ENCODE measurements around the gene DMBT1.

DMBT1 gene
- 0 to 0.12 (median 0.04) reads per million in 4 experiments for total RNA-seq

DNA sequence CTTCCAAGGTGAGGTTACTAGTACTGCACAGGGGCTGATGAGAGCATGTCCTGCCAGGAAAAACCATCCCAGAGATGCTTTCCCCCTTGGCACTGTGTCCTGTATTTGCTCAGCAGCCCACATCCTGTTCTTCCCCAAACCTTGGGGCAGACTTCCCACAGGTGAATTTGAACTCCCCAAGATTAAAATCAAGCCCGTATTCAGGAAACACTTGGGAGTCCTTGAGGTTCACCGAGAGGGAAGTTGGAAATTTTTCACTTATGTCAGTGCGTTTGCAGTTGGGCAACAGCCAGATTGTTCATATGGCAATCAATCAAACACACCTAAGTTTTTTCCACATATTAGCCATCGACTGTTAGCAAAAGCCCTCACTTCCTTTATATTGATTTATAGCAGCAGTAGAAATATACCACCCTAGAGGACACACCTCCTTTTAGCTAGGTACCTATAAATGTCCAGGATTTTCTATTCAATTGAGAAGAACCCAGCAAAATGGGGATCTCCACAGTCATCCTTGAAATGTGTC lies at the start of gene DMBT1:
Gene DMBT1, plus strand, starts transcription at position 476 of the 526 bp plus-strand sequence. Its CDS starts 17 bp downstream, at position 493.
- no peak for DNase-seq

DNA sequence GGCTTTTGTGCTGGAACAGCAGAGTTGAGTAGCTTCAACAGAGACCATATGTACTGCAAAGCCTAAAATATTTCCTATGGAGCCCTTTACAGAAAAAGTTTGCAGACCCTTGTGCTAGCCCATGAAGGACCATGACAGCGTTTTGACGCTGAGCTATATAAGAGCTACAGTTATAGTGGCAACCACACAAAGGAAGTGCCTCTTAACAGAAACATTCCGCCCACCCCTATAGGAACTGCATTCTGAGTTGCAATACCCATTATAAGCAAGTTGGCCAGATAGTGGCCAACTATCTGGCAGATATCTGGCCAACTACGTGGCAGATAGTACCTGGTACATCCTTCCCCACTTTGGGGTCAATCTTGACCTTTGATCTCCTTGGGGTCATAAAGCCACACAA lies 47.5 kb upstream of the DMBT1 start:
- DNase-seq = no peak

DNA sequence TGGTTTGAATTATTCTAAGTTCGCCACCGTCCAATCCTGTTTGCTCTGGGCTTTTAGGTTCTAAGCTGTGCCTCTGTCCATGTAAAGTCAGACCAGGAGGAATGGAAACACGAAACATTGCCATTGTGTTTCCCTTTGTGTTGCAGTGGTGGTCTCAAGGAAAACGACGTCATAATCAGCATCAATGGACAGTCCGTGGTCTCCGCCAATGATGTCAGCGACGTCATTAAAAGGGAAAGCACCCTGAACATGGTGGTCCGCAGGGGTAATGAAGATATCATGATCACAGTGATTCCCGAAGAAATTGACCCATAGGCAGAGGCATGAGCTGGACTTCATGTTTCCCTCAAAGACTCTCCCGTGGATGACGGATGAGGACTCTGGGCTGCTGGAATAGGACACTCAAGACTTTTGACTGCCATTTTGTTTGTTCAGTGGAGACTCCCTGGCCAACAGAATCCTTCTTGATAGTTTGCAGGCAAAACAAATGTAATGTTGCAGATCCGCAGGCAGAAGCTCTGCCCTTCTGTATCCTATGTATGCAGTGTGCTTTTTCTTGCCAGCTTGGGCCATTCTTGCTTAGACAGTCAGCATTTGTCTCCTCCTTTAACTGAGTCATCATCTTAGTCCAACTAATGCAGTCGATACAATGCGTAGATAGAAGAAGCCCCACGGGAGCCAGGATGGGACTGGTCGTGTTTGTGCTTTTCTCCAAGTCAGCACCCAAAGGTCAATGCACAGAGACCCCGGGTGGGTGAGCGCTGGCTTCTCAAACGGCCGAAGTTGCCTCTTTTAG lies 46.3 kb upstream of the DMBT1 start:
- DNase-seq = no peak

DNA sequence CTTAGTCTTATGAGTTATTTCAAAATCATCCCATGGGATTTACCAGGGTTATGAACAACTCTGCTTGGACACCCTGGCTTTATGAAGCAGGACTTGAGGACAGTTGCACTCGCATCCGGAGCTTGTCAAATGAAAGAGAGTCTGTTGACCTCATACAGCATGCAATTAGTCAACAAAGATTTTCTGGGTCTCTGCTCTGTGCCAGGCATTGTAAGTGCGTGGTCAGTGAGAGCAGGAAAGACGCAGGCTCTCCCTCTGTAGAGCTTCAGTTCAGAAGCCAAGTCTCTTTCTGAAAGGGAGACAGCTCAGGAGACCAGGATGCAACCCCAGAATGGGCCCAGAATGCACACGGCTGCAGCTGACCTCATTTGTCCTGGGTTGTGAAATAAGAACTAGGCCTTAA lies 45.5 kb upstream of the DMBT1 start:
- no peak for DNase-seq

DNA sequence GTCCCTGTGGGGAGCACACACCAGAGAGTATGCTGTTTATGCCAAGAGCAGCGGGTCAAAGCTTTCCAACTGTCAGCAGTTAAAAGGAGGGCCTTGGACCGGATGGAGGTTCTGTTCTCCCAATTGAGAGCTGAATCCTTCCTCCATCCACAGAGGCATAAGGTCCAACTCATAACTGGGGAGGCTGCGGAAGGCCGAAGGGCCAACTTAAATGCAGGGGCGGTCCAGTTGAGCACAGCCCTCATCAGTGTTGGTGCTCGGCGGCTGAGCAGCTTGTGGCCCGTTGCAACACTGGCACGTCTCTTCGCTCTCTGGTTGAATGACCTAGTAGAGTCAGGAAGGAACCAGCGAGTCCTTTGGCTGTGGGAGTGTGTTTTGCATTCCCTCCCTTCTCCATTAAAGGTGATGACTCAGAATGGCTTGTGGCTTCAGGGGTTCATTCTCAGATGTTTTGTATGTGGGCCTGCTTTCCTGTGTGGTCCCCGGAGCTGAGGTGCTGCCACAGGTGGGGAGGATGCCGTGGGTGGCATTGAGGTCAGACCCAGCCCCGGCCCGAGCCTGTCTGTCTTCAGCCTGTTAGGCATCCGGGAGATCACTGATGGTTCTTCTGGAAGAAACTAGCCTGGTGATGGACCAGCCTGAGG lies 44.8 kb upstream of the DMBT1 start:
- no peak for DNase-seq

DNA sequence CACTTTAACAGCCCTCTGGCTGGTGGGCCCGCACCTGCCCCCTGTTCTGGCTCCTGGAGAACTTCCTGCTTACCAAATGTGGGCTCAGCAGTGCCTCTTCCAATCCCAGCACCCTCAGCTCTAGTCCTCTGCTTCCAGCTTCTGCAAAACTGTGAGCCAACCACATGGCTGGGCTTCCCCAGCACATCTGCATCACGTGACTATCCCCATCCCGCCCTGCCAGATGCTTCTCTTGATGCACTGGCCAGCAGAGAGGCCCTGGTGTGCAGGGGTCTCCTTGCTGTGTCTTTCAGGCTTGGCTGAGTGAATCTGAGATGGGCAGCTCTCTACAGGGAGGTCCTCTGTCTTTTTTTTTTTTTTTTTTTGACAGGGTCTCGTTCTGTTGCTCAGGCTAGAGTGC lies 43.8 kb upstream of the DMBT1 start:
- no peak for DNase-seq

DNA sequence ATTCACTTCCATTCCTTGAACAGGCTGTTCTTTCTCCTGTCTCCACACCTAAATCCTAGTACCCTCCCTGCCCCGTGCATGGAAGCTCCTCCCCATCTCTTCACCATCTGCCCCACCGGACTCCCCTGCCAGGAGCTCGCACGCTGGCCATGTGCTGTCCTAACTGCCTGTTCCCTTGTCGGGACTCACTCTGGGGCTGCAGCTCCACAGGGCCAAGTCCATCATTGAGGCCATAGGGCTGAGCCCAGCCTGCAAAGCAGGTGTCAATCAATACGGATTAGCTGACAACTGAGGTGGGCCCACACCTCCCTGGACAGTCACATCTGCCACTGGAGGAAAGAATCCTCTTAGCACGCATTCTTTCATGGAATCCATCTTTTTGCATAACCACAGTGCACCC lies 41.4 kb upstream of the DMBT1 start:
- DNase-seq = no peak

DNA sequence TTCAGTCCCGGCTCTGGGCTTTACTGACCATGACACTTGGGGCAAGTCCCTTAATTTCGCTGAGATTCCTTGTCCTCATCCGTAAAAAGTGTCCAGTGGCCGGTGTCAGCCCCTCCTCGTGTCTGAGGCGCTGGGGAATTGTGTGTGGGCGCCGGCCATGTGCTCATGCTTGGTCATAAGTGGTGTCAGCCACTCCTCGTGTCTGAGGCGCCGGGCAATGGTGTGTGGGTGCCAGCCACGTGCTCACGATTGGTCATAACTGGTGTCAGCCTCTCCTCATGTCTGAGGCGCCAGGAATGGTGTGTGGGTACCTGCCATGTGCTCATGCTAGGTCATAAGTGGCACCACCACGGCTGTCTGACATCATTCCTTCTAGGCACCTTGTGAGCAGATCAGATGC lies 40.7 kb upstream of the DMBT1 start:
- DNase-seq = no peak

DNA sequence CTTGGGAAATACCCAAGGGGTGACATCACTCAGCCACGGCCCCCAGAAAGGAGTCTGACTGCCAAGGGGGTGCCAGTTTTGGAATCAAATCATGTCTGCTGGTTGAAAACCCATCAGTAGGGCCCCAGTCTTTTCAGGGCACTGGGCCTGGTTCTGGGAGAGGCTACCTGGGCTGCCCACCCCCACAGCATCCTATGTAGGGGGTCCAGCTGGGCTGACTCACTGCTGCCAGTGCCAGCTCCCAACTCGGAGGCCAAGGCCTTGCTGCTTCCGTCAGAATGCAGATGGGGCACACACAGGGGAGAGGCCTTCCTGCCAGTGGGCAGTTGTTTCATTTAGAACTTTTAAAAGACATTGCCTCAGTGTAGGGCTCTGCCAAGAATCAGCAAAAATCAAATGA lies 39.5 kb upstream of the DMBT1 start:
- no peak for DNase-seq

DNA sequence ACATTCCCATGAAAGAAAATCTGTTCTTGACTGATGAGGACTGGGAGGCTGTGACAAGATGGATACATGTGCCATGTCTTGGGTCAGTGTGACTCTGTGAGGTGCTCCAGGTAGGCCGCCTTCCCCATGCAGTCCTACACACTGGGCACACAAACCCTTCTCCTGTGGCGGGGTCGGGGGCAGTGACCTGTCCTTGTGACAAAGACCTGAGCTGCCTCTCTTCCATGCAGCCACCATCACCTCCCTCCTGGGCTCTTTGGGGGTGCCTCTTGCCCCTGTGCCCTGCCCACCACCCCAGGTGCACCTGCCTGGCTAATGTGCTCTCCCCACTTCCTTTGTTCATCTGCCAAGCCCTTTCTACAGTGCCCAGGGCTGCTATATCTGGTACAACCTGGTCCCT lies 35.7 kb upstream of the DMBT1 start:
- no peak for DNase-seq

DNA sequence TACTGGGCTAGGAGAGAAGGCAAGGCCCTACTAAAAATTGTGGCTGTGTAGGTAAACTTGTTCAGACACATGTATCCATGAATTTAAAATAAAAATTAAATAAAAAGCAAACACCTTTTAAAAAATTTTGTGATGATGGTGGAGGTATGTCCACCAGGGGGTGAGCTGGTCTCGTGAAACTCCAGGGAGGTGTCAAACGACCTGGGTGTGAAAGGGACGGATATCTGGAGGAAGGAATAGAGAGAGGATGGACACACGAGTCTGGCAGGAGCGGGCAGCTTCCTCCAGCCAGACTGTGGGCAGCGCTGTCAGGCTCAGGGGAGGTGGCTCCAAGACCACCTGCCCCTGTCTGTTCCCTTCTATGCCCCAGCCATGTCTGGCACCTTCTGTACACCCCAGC lies 34.8 kb upstream of the DMBT1 start:
- no peak for DNase-seq

DNA sequence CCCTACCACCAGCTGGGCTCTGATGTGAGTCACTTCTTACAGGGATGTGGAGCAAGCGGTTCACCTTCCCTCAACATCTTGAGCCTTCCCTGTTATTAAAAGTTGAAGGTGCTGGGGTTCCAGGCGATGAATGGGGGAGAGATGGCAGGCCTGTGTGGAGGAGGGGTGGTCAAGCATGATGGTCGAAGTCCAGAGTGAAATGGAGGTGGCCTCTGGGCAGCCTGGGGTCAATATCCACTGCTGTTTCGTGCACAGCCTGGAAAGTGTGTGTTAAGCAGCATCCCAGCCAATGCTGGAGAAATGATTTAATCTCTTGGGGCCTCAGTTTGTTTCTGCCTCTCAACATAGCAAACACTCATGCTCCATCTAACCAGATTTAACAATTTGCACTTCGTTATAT lies 33.7 kb upstream of the DMBT1 start:
- DNase-seq = no peak

DNA sequence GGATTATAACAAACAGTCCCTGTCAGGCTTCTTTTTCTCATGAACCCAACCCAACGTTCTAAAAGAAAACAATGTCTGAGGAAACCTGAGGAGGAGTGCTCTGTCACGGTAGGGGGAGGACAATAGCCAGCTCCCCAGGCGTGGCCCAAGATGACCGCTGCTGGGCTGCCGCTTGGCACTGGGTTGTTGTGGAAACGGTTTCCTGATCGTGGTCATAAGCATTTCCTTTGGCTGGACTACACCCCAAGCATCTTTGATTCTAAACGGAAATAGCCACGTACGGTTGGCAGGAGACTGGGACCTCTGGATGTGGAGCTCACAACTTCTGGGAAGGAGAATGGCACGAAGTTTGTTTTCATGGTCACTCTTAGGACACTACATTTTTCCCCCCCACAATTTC lies 30.4 kb upstream of the DMBT1 start:
- no peak for DNase-seq

DNA sequence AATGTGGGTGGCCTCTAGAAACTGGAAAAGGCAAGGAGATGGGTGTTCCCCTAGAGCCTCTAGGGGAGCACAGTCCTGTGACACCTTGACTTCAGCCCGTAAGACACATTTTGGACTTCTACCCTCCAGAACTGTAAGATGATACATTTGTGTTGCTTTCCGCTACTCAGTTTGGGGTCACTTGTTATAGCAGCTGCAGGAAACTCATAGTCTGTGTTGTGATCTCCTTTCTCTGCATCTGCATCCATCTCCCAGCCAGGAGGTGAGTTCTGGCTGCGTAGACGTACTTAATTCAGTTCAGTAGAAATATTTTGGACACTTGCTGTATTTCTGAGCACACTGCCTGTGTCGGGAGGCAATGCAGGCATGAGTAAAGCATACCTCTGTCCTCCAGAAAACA lies 29.3 kb upstream of the DMBT1 start:
- no peak for DNase-seq

DNA sequence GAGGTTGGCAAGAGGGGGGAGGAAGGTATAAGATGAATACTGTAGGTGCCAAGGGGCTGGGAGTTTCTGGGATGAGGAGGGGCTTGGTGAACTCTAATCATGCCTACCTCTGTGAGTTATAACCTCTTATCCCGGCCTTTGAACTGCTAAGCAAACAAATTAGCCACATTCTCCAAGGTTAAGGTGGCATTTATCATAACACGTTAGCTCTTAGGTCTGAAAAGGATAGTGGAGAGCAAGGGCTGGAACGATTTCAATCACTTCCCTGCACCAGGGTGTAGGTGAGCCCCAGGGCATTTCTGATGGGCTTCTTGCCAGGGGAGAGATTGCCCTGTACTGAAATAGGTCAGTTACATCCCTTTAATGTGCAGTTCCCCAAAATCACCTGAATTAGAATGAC lies 28.6 kb upstream of the DMBT1 start:
- no peak for DNase-seq

DNA sequence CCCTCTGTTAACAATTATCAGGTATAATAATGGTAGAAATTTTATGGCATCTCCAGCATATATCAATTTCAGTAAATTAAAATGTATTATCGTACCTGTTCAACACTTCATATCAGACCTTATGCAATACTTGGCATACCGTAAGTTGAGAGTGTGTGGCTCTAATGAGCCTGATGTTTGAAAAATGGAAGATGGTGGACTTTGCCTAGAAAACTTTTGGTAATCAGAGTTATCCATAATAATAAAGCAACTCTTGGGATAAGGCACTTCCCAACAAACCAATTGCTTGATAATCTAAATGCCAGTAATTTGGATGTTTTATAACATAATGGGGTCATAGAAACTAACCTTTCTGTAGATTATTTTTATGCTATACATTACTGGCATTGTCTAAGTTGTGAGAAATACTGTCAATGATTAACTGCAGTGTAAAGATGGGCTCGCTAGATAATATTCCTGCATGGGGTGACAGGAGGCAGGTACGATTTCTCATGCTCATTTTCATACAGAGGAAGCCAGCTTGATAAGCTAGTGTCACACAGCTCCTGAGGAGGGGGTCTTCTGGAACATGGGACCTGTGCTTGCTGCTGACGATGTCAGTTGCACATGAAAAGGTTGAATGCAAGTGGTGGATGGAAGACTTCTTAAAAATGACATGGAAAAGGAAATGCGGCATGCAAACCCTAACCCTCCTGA lies 27.8 kb upstream of the DMBT1 start:
- no peak for DNase-seq

DNA sequence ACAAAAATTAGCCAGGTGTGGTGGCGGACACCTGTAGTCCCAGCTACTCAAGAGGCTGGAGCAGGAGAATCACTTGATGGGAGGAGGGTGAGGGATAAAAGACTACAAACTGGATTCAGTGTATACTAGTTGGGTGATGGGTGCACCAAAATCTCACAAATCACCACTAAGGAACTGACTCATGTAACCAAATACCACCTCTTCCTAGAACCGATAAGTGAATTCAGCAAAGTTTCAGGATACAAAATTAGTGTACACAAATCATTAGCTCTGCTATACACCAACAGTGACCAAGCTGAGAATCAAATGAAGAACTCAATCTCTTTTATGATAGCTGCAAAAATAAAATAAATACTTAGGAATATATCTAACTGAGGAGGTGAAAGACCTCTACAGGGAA lies 23.0 kb upstream of the DMBT1 start:
- no peak for DNase-seq

DNA sequence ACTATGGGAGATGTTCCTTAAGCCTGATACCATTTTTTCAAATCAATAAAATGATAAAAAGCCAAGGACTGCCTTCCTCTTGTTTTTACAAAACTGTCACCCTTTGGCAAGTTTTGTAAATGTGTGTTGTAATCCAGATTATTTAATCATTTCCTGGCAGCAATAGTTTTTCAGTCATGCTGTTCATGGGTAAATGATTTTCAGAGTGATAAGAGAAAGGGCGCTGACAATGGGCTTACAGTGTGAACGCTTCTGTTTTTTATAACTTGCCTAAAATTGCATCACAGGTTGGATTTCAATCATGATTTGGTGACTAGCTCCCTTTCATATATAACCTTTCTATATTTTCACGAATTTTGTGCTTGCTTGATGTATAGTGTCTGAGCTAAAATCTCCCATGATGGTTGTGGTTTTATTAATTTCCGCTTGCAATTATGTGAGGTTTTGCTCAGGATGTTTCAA lies 19.0 kb upstream of the DMBT1 start:
- no peak for DNase-seq

DNA sequence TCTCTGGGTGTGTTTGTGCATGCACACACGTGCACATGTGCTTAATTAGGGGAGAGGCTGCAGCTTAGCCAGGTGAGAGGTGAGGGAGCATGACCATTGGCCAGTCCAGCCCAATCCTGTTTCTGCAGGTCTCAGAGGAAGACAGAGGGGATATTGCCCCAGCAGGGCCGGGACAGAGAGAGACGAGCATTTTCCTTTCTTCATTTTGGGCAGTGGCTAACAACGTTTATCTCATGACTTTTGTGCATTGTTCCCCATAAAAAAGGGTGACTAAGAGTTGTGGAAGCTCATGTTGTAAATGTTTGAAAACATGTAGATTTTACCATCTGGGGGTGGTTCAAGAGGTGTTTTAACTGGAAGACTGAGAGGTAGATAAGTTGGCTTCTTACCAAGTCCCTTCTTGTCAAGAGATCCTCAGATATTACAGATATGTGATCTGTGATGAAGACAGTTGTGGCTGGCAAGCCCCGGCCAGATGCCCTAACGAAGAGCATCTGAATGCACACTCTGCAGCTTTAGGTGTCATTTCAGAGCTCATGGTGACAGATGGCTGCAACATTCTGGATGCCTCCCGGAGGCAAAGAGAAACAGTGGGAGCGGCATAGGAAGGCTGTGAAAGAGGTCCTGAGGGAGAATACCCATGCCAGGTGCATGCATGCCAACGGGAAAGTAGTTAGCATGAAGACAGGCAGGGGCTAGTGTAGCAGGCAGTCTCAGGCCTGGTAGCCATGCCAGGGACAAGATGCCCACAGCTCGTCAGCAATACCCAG lies 16.7 kb upstream of the DMBT1 start:
- DNase-seq = no peak

DNA sequence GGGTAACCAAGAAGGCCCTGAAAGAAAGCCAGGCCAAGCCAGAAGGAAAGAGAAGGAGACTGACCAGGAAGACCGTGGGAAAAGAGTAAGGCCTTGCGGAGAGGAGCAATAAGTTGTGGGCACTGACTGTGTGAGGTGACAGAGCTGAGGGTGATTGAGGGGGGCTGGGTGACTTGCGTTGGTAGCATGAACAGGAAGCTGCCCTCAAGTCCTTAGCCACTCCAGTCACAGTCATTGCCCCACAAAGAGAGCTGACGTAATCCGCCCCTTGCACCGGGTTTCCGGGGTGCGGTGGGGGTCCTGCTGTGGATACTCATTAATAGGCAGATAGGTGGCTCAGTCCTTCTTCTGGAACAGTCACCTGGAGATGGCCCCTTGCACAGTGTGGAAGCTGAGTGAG lies 16.1 kb upstream of the DMBT1 start:
- no peak for DNase-seq

DNA sequence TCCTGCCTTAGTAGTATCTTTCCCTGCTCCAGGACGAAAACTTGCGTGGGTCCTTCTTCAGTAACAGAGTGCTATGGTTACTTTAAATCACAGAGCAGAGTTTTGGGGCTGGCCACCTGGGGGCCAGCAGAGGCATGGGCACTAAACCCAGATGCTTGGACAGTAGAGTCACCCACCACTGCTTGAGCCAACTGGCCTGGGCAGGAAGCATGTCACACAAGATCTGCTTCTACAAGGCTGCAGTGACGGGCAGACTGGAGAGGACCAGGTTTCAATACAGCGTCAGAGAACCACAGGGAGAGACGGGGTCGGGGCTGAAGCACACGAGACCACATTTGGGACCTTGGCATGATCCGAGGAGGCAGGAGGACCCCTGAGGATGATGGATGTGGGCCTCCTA lies 14.3 kb upstream of the DMBT1 start:
- DNase-seq = no peak

DNA sequence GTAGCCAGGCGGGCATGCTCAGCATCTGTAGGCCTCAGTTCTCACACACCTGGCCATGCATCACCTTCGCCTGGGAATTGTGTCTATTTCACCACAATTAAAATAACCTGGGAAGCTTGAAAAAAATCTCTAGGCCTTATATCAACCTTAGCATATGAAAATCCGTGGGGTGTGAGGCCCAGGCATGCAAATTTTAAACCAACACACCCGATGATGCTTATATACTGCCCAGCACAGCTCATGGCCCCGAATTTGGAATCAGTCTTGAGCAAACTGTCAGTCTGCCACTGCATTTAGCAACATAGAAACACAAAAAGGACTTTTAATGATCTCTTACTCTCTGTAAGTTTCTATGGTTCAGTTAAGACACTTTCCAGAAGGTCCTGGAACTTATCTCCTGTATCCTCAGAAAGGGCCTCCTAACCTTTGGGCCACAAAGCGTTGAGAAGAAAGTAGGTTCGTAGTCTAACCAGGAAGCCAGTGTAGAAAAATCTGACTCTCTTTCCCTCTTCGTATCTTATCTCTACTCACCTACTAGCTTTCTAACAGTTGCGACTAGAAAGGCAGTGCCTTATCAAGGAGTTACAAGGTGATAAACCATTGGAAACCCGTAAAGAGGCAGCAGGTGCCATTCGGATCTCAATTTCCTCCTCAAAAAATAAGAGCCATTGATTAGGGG lies 12.0 kb upstream of the DMBT1 start:
- DNase-seq = no peak

All from effector CD8-positive, alpha-beta T cell (primary cell).